Calu3 (cell line): ENCODE measurements around the gene SCRT2. TPM values are rescaled to one million over a fixed set of nuclear protein-coding genes. Genes with fewer than 3 reads are reported as not detected.

ENCODE experiments used
- BruUV-seq: library from RNA; stranded (reverse); fragments of 400-500 nt; replicated peaks from 2 replicates; lab custom pipeline; 2021; lab: Mats Ljungman, UMichigan
- CTCF ChIA-PET: fragments of 300-600 bp; sonication (Branson Sonifier 250); formaldehyde crosslinking; loops from one replicate; lab custom pipeline; 2022; ENCODE audit warnings: antibody characterized with exemption; lab: Charles Lee
- DNase-seq: peaks from one replicate; pipeline ENCODE4 v3.0.0; 2022
- H3K27ac Mint-ChIP-seq: one replicate; pipeline ENCODE4 v1.8.0; 2022; ENCODE audit warnings: mixed read lengths; ENCODE audit not compliant: unreplicated experiment
- H3K27me3 Mint-ChIP-seq: one replicate; pipeline ENCODE4 v1.8.0; 2022; ENCODE audit warnings: mixed read lengths; ENCODE audit not compliant: unreplicated experiment
- H3K36me3 Mint-ChIP-seq: one replicate; pipeline ENCODE4 v1.8.0; 2022; ENCODE audit warnings: mild to moderate bottlenecking, moderate library complexity, mixed read lengths; ENCODE audit not compliant: insufficient read depth, unreplicated experiment
- H3K4me1 Mint-ChIP-seq: one replicate; pipeline ENCODE4 v1.8.0; 2022; ENCODE audit warnings: mild to moderate bottlenecking, low read depth, mixed read lengths; ENCODE audit not compliant: unreplicated experiment
- H3K4me3 Mint-ChIP-seq: one replicate; pipeline ENCODE4 v1.8.0; 2022; ENCODE audit warnings: mild to moderate bottlenecking, low read depth, moderate library complexity, mixed read lengths; ENCODE audit not compliant: unreplicated experiment
- H3K9me3 Mint-ChIP-seq: one replicate; pipeline ENCODE4 v1.8.0; 2022; ENCODE audit warnings: low read depth, mixed read lengths; ENCODE audit not compliant: unreplicated experiment
- intact Hi-C: fragments of 100-400 bp; cut with micrococcal nuclease; formaldehyde crosslinking; loops from one replicate; pipeline ENCODE4 v1.10.0; 2022; ENCODE audit not compliant: unreplicated experiment
- total RNA-seq: library from RNA; stranded (reverse); gene quantifications from 2 replicates; pipeline ENCODE4 v1.2.3, GENCODE V29; 2022
- TF ChIP-seq, protein P1 (sequence below): fragments of 200-600 bp; IDR thresholded peaks from one replicate; pipeline ENCODE4 v1.8.0; 2022; ENCODE audit warnings: antibody characterized with exemption; ENCODE audit not compliant: unreplicated experiment

SCRT2 gene
- total RNA-seq, 1 experiment from 2014 or later, result not detected

GRCh38 chr20:661474-662270 lies 13.9 kb downstream of the SCRT2 start:
- H3K4me1 Mint-ChIP-seq, result no peaks in the 10 kb centered on the region
- H3K9me3 Mint-ChIP-seq, result no peaks in the 10 kb centered on the region
- no peak for DNase-seq
- CTCF ChIA-PET, result no interaction called here
- H3K27me3 Mint-ChIP-seq, result peaks cover 38% of the 10 kb centered on the region
- H3K4me3 Mint-ChIP-seq, result no peak overlapping the region
- no peak overlapping the region for H3K27ac Mint-ChIP-seq
- intact Hi-C loops, result no loop called here
- no TSS peak for BruUV-seq
- no peaks in the 10 kb centered on the region for H3K36me3 Mint-ChIP-seq
- TF ChIP-seq, protein P1, sequence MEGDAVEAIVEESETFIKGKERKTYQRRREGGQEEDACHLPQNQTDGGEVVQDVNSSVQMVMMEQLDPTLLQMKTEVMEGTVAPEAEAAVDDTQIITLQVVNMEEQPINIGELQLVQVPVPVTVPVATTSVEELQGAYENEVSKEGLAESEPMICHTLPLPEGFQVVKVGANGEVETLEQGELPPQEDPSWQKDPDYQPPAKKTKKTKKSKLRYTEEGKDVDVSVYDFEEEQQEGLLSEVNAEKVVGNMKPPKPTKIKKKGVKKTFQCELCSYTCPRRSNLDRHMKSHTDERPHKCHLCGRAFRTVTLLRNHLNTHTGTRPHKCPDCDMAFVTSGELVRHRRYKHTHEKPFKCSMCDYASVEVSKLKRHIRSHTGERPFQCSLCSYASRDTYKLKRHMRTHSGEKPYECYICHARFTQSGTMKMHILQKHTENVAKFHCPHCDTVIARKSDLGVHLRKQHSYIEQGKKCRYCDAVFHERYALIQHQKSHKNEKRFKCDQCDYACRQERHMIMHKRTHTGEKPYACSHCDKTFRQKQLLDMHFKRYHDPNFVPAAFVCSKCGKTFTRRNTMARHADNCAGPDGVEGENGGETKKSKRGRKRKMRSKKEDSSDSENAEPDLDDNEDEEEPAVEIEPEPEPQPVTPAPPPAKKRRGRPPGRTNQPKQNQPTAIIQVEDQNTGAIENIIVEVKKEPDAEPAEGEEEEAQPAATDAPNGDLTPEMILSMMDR, result no peak

GRCh38 chr20:658731-659291 lies 16.8 kb downstream of the SCRT2 start:
- peaks cover 38% of the 10 kb centered on the region for H3K27me3 Mint-ChIP-seq
- TF ChIP-seq, protein P1, result no peak
- no peak overlapping the region for H3K4me3 Mint-ChIP-seq
- H3K27ac Mint-ChIP-seq, result no peak overlapping the region
- DNase-seq, result no peak
- BruUV-seq, result no TSS peak
- CTCF ChIA-PET, result no interaction called here
- peaks cover 4% of the 10 kb centered on the region for H3K36me3 Mint-ChIP-seq
- intact Hi-C loops, result no loop called here
- no peaks in the 10 kb centered on the region for H3K9me3 Mint-ChIP-seq
- H3K4me1 Mint-ChIP-seq, result no peaks in the 10 kb centered on the region

DNA sequence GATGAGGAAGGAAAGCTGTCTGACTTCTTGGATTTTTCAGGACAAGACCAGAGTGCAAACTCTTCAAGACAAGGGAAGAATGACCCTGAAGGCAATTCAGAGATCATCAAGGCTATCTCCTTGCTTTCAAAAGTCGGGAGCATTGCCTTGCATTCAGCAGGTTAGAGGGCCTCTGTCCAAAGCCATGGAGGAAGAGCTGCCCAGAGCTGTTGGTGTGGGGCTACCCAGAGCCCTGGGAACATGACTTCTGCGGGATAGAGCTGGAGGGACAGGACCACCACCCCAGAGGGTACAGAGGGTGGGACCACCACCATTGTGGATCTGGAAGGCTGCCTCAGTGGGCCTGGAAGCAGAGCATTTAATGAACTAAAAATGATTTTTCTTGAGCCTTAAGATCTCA lies 17.4 kb downstream of the SCRT2 start:
- no peaks in the 10 kb centered on the region for H3K4me1 Mint-ChIP-seq
- peaks cover 5% of the 10 kb centered on the region for H3K36me3 Mint-ChIP-seq
- CTCF ChIA-PET, result no interaction called here
- TF ChIP-seq, protein P1, result no peak
- no TSS peak for BruUV-seq
- H3K27ac Mint-ChIP-seq, result no peak overlapping the region
- no peak for DNase-seq
- no peak overlapping the region for H3K4me3 Mint-ChIP-seq
- H3K27me3 Mint-ChIP-seq, result peaks cover 34% of the 10 kb centered on the region
- H3K9me3 Mint-ChIP-seq, result no peaks in the 10 kb centered on the region
- intact Hi-C loops, result no loop called here

DNA sequence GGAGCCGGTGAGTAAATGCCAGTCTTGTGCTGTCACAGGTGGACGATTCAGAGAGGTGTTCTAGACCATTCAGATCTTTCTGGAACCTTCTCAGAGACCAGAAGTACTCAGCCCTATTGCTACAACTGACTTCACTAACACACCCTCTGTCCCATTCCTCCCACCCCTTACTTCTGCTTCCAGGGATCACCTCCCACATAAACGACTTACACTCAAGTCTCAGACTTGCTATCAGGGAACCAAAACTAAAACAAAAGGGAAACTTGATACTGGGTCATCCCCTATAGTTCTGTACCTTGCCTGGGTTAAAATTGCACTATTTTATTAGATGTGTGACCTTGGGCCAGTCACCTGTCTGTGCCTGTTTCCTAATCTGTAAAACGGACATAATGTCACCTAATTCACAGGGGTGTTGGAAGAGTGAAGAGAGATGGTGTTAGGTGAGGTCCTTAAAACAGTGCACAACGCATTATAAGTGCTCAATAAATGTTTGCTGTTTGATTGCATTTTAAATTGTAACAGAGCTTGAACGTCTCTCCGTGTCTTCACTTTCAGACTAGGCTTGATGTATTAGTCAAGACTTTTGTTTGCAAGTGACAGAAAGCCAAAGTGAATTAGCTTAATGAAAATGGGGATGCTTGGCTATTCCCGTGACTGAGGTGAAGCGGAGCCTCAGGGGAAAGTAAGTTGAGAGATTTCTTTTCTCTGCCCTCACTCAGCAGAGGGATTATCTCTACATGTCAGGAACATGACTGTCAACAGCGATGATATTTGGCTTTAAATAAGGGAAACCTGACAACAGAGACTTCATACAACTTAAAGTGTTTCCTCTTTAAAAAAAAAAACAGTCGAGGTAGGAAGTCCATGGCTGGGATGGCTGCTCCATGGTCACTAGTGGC lies 19.6 kb downstream of the SCRT2 start:
- no peak for DNase-seq
- TF ChIP-seq, protein P1, result no peak
- no TSS peak for BruUV-seq
- CTCF ChIA-PET, result no interaction called here
- H3K27me3 Mint-ChIP-seq, result peaks cover 24% of the 10 kb centered on the region
- H3K9me3 Mint-ChIP-seq, result no peaks in the 10 kb centered on the region
- H3K4me3 Mint-ChIP-seq, result no peak overlapping the region
- H3K4me1 Mint-ChIP-seq, result peaks cover 14% of the 10 kb centered on the region
- peaks cover 18% of the 10 kb centered on the region for H3K36me3 Mint-ChIP-seq
- no peak overlapping the region for H3K27ac Mint-ChIP-seq
- intact Hi-C loops, result no loop called here
